Right ventricle myocardium inferior (tissue), 1 donor: ENCODE data around the gene SEMA4B. TPM values are rescaled to one million over a fixed set of nuclear protein-coding genes. Genes with fewer than 3 reads are reported as not detected.
"Not testable (repeated sequence)": the region's sequence is repeated elsewhere in the genome, so short reads cannot be mapped to it uniquely, and the experiment has no call there.

ENCODE experiments used
- ATAC-seq: fragments of 200-7000 bp; cut with Tn5 transposase; one replicate; pipeline ENCODE4 v1.9.1; 2020; ENCODE audit warnings: mild to moderate bottlenecking, moderate library complexity
- DNase-seq: peaks from one replicate; pipeline ENCODE4 v3.0.0; 2021; ENCODE audit errors: missing footprints
- intact Hi-C: fragments of 100-400 bp; cut with DNase I; formaldehyde crosslinking; loops from one replicate; pipeline ENCODE4 v1.11.0; 2022
- total RNA-seq: library from RNA; stranded (reverse); fragmentation: NEBNext Ultra II Directional; extraction: Animal tissue kit (Norgen Biotek cat#: 25700); gene quantifications from one replicate; pipeline ENCODE4 v1.2.1, GENCODE V29; 2021
- donor health status: DM: no; HTN: yes; CAD: no; lungs with severe emphysema.

Gene SEMA4B
- total RNA-seq, 1 donor from 2014 or later: 27.7 TPM

GRCh38 chr15:90239371-90239770 lies 38.2 kb downstream of the SEMA4B start:
- no peak for DNase-seq
- no peak for ATAC-seq
- intact Hi-C loops: no loop called here

- intact Hi-C loops: no loop called here
- DNase-seq: no peak
- ATAC-seq: no peak
Observed at GRCh38 chr15:90240856-90241255, 39.7 kb downstream of the SEMA4B start.

GRCh38 chr15:90241343-90242192 lies 40.4 kb downstream of the SEMA4B start:
- DNase-seq (no peak), ATAC-seq (peak; percentile 72)
- intact Hi-C loops: no loop called here

- no peak for ATAC-seq
- intact Hi-C loops: no loop called here
- DNase-seq: no peak
Observed at GRCh38 chr15:90243943-90244639, 43.0 kb downstream of the SEMA4B start.

- DNase-seq (no peak), ATAC-seq (peak; percentile 77)
- intact Hi-C loops: no loop called here
Observed at GRCh38 chr15:90248789-90249202, 47.7 kb downstream of the SEMA4B start.

GRCh38 chr15:90249203-90249863 lies 48.2 kb downstream of the SEMA4B start, which contains the start of gene TTLL13:
TTLL13 (plus strand) TSS chr15:90249556; CDS start chr15:90250631, 1,075 bp downstream.
- DNase-seq (peak; percentile 99), ATAC-seq (peak; percentile 95)
- intact Hi-C loops: no loop called here

DNA sequence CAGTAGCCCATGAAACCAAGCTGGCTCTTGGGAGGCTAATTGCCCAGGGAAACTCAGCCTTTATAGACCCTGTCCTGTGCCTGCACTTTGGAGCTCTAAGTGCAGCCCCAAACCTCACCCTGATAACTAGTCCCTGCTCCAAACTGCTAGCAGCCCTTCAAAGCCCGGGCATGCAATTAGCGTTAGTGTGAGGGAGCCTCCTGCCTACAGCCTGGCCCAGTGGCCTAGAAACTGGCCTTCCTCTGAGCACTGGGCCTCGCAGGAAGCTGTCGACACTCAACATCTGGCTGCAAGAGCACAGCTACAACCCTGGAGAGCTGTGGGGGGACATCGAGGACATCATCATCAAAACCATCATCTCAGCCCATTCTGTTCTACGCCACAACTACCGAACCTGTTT lies 56.6 kb downstream of the SEMA4B start:
- intact Hi-C loops: no loop called here
- DNase-seq (no peak), ATAC-seq (no peak)

DNA sequence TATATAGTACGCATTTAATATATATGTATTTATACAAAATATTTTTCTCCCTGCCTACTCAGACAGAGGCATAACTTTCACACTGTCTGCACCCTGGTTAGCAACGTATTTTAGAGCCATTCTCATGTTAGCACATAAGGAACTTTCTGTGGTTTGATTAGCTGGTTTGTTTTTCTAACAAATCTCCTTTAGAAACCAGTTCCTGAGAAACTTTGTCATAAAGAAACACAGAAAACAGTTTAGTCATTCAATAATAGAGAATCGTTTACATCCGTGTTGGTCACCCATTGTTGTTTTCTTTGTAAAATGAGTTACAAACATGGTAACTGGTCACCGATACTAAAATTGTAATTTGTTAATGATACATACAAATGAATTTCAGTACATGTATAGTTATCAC lies 58.4 kb downstream of the SEMA4B start:
- intact Hi-C loops: no loop called here
- ATAC-seq: no peak
- DNase-seq: no peak

DNA sequence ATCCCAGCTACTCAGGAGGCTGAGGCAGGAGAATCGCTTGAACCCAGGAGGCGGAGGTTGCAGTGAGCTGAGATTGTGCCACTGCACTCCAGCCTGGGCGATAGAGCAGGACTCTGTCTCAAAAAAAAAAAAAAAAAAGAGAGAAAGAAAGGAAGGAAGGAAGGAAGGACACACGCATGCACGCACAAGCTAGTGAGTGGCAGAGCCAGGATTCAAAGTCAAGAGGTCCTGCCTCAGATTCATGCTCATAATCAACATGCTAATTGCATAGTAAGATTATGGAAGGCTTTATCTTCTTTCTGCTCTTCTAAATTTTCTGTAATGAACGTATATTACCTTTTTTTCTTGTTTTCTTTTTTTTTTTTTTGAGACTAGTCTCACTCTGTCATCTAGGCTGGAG lies 59.6 kb downstream of the SEMA4B start:
- DNase-seq, intact Hi-C loops, ATAC-seq: not testable (repeated sequence)

DNA sequence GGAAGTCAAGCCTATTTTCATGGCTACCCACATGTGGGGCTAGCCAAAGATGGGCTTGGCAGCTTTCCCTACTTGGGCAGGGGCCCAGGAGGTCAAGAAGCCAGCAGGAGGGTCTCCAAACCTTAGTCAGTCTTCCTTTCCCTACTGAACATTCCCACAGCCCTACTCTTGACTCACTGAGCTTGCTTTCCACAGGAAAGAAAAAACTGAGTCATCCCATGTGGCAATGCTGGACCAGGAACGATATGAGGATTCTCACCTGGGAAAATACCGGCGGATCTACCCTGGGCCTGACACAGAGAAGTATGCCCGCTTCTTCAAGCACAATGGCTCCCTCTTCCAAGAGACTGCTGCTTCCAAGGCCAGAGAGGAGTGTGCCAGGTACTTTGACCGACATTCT lies 60.7 kb downstream of the SEMA4B start:
- ATAC-seq (no peak), DNase-seq (no peak)
- intact Hi-C loops: no loop called here

DNA sequence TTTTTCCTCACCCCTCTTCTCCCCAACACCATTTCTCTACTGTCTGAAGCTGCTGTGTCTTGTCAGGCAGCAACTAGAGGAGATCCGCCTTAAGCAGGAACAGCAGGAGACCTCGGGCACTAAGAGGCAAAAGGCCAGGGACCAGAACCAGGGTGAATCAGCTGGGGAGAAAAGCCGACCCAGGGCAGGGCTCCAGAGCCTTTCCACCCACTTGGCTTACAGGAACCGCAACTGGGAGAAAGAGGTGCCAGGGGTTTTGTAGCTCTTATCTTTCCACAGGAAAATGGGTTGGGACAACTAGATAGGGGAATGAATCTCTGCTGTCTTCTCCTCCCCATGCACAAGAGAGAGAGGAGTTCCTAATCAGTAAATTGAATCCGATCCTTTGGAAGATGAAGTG lies 61.3 kb downstream of the SEMA4B start:
- intact Hi-C loops: no loop called here
- DNase-seq (no peak), ATAC-seq (no peak)

DNA sequence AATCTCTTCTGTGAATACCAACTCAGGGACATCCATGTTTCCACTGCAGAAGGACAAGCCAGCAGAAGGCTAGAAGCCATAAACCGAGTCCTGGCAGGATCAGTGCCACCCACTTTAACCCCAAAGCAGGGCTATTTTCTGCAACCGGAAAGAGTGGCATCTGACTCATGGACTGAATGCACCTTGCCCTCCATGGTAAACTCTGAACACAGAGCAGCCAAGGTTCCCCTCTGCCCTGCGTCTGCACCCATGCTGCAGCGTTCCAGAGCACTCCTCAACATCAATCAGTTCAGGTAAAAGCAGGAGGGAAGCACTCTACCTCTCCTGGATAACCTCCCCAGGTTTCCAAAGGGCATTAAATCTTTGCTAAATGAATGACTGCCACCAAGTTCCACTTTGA lies 63.5 kb downstream of the SEMA4B start:
- DNase-seq: no peak
- ATAC-seq: no peak
- intact Hi-C loops: loop anchor here (2.0 kb wide), 1 partner anchor 30 kb away; the partner anchor contains the start of gene GDPGP1

- peak; percentile 95 for DNase-seq
- ATAC-seq: peak; percentile 97
- intact Hi-C loops: loop anchor here (2.0 kb wide), 1 partner anchor 31 kb away; the partner anchor contains the start of gene GDPGP1
Observed at GRCh38 chr15:90265271-90266060, 64.3 kb downstream of the SEMA4B start, which contains the start of gene NGRN. NGRN (plus strand) TSS chr15:90265672; CDS start chr15:90265713, 41 bp downstream.

GRCh38 chr15:90266061-90266431 lies 64.9 kb downstream of the SEMA4B start:
- DNase-seq (no peak), ATAC-seq (peak; percentile 15)
- intact Hi-C loops: no loop called here

- intact Hi-C loops: no loop called here
- DNase-seq (no peak), ATAC-seq (no peak)
Observed at GRCh38 chr15:90266485-90266884, 65.4 kb downstream of the SEMA4B start.

DNA sequence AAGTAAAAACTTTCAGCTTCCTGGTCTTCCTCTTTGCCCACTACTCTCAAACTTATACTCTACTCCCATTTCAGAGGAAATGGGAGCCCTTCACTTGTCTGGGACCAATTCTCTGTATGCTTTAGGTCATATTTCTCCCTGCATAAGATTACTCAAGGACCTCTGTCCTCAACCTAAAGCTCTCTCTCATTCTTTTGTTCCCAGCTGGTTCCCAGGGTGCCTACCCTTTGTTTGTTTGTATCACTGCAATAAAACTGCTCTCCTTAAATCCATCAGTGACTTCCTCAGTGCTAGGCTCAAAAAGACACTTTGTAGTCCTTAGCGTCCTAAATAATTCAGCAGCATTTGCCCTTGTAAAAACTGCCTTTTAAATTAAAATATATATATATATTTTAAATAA lies 67.3 kb downstream of the SEMA4B start:
- intact Hi-C loops: no loop called here
- DNase-seq: no peak
- no peak for ATAC-seq

GRCh38 chr15:90270502-90271150 lies 69.5 kb downstream of the SEMA4B start:
- intact Hi-C loops: no loop called here
- ATAC-seq (no peak), DNase-seq (no peak)
